GM23338 (cell line): Measurements from ENCODE around the gene KIAA1328. TPM values are rescaled to one million over a fixed set of nuclear protein-coding genes. Genes with fewer than 3 reads are reported as not detected.

Experiments
- EZH2 ChIP-seq: fragments of 200-600 bp; sonication (generic); IDR thresholded peaks from one replicate; pipeline ENCODE4 v1.8.0; 2017; ENCODE audit warnings: antibody characterized with exemption, mild to moderate bottlenecking, low read depth; ENCODE audit not compliant: unreplicated experiment
- JUNB ChIP-seq: IDR thresholded peaks from one replicate; pipeline ENCODE4 v1.6.1; 2016; ENCODE audit warnings: antibody characterized with exemption; ENCODE audit not compliant: unreplicated experiment
- NANOG ChIP-seq: IDR thresholded peaks from 2 replicates; pipeline ENCODE4 v1.6.1; 2016; ENCODE audit warnings: antibody characterized with exemption, borderline replicate concordance
- POLR2AphosphoS5 ChIP-seq: IDR thresholded peaks from 2 replicates; pipeline ENCODE4 v1.6.1; 2016; ENCODE audit warnings: antibody characterized with exemption, low read depth
- REST ChIP-seq: IDR thresholded peaks from one replicate; pipeline ENCODE4 v1.6.1; 2018; ENCODE audit warnings: antibody characterized with exemption; ENCODE audit not compliant: unreplicated experiment
- STAT1 ChIP-seq: IDR thresholded peaks from one replicate; pipeline ENCODE4 v1.6.1; 2016; ENCODE audit warnings: antibody characterized with exemption; ENCODE audit not compliant: unreplicated experiment
- ZNF462 ChIP-seq: fragments of 250-450 bp; sonication (Bioruptor Pico); IDR thresholded peaks from 2 replicates; pipeline ENCODE4 v1.5.0; 2020; ENCODE audit warnings: mild to moderate bottlenecking, moderate library complexity
- polyA plus RNA-seq: library from polyadenylated mRNA; unstranded; fragments of >200 nt; fragmentation: Nextera tagmentation; extraction: Ambion mirVana; gene quantifications from 2 replicates; pipeline ENCODE4 v1.2.1, GENCODE V29; 2016
- total RNA-seq: library from RNA; depleted of rRNA; stranded (reverse); fragments of >200 nt; shearing (Covaris generic); gene quantifications from 2 replicates; pipeline ENCODE4 v1.2.3, GENCODE V29; 2014

The KIAA1328 gene
- total and polyA plus RNA-seq, 2 experiments from 2014 or later: 5.2 to 8.4 TPM

DNA sequence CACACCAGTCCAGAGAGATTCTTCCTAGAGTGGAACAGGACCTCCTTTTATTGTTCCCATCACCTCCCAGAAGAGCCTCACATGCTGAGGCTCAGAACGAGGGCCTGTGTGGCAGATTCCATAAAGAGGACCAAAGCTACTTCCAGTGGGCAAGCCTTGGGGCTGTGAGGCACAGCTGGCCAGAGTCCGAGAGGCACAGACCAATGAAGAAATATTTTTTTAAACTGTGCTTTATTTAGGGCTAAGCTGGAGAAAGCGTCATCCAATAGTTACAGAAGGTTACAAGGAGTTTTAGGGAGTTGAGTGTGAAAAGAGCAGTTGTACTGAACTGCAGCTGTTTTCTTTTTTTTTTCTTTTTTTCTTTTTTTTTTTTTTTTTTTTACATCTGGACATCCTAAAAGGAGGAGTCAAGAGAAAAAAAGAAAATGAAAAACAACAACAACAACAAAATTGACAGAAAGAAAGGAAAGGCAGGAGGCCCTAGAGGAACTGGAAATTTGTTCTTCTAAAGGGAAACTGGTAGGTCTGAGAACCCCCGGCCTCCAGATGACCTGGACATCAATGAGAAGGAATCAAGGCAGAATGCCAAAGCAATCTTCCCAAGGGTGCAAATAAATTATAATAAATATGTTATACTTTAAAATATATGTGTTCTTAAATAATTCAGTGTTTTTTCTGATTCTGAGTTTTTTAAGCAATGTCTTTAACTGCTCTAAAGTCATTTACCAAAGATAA lies 414.1 kb downstream of the KIAA1328 start (continued):
- no peak for TF ChIP-seq ZNF462 (CRISPR knock-in tag)
- TF ChIP-seq NANOG: no peak
- no peak for TF ChIP-seq POLR2AphosphoS5
- no peak for TF ChIP-seq REST
- TF ChIP-seq JUNB: no peak
- TF ChIP-seq STAT1: no peak
- TF ChIP-seq EZH2: no peak
